Muscle layer of colon (tissue), 2 donors: ENCODE data around the gene CTBP2.

Source experiments
- H3K27ac ChIP-seq: one replicate; pipeline ENCODE4 v1.7.0; 2013; ENCODE audit warnings: low read depth, mild to moderate bottlenecking, low read length, moderate library complexity
- H3K27me3 ChIP-seq, 2 donors: one replicate each; pipeline ENCODE4 v1.7.0; 2013; ENCODE audit warnings: low read length in 2 of 2, mild to moderate bottlenecking in 2 of 2; ENCODE audit not compliant: insufficient read depth in 2 of 2, control insufficient read depth in 1 of 2
- H3K36me3 ChIP-seq: one replicate; pipeline ENCODE4 v1.7.0; 2013; ENCODE audit warnings: mild to moderate bottlenecking, low read length; ENCODE audit not compliant: insufficient read depth
- H3K4me1 ChIP-seq: one replicate; pipeline ENCODE4 v1.7.0; 2013; ENCODE audit warnings: mild to moderate bottlenecking, low read length; ENCODE audit not compliant: insufficient read depth
- H3K4me3 ChIP-seq, 2 donors: one replicate each; pipeline ENCODE4 v1.7.0; 2013; ENCODE audit warnings: low read length in 2 of 2, low read depth in 1 of 2, mild to moderate bottlenecking in 1 of 2, moderate library complexity in 1 of 2
- H3K9ac ChIP-seq: one replicate; pipeline ENCODE4 v1.7.0; 2013; ENCODE audit warnings: low read length
- H3K9me3 ChIP-seq: one replicate; pipeline ENCODE4 v1.7.0; 2013; ENCODE audit warnings: mild to moderate bottlenecking, low read length
- donor health status: abdominal sarcoma.
- donor health status: Adenocarcinoma of cecum.

Gene CTBP2

GRCh38 chr10:124985162-124985561 lies 175.2 kb downstream of the CTBP2 start:
- Histone ChIP-seq H3K27ac (no peak overlapping the region), H3K4me3 (no peak overlapping the region), H3K4me1 (no peaks in the 10 kb centered on the region), H3K9ac (no peak overlapping the region), H3K36me3 (peaks cover 58% of the 10 kb centered on the region), H3K9me3 (no peaks in the 10 kb centered on the region), H3K27me3 (no peaks in the 10 kb centered on the region)

- no peak overlapping the region for H3K4me3 ChIP-seq
- no peak overlapping the region for H3K27ac ChIP-seq
- no peaks in the 10 kb centered on the region for H3K27me3 ChIP-seq
- H3K9ac ChIP-seq = no peak overlapping the region
- H3K9me3 ChIP-seq = no peaks in the 10 kb centered on the region
- no peaks in the 10 kb centered on the region for H3K4me1 ChIP-seq
- H3K36me3 ChIP-seq = peaks cover 53% of the 10 kb centered on the region
Observed at GRCh38 chr10:124984376-124984775, 176.0 kb downstream of the CTBP2 start.

- no peak overlapping the region for H3K27ac ChIP-seq
Observed at GRCh38 chr10:124983321-124983720, 177.0 kb downstream of the CTBP2 start.

GRCh38 chr10:124978376-124978725 lies 182.0 kb downstream of the CTBP2 start:
- H3K27ac ChIP-seq = no peak overlapping the region
- H3K9ac ChIP-seq = no peak overlapping the region

More at GRCh38 chr10:124983321-124983720, 177.0 kb downstream of the CTBP2 start:
- H3K4me1 ChIP-seq = peaks cover under 1% of the 10 kb centered on the region
- no peaks in the 10 kb centered on the region for H3K9me3 ChIP-seq
- no peak overlapping the region for H3K4me3 ChIP-seq
- no peak overlapping the region for H3K9ac ChIP-seq
- peaks cover 53% of the 10 kb centered on the region for H3K36me3 ChIP-seq
- no peaks in the 10 kb centered on the region for H3K27me3 ChIP-seq

GRCh38 chr10:124977648-124978375 lies 182.6 kb downstream of the CTBP2 start:
- peaks cover 17% of the 10 kb centered on the region for H3K36me3 ChIP-seq
- no peaks in the 10 kb centered on the region for H3K27me3 ChIP-seq
- no peak overlapping the region for H3K4me3 ChIP-seq
- no peaks in the 10 kb centered on the region for H3K9me3 ChIP-seq
- H3K9ac ChIP-seq = no peak overlapping the region
- H3K27ac ChIP-seq = no peak overlapping the region
- H3K4me1 ChIP-seq = peaks cover 7% of the 10 kb centered on the region

More at GRCh38 chr10:124978376-124978725, 182.0 kb downstream of the CTBP2 start:
- H3K9me3 ChIP-seq = no peaks in the 10 kb centered on the region
- H3K36me3 ChIP-seq = peaks cover 21% of the 10 kb centered on the region
- H3K27me3 ChIP-seq = no peaks in the 10 kb centered on the region
- no peak overlapping the region for H3K4me3 ChIP-seq
- peaks cover 7% of the 10 kb centered on the region for H3K4me1 ChIP-seq

GRCh38 chr10:124977161-124977560 lies 183.2 kb downstream of the CTBP2 start:
- Histone ChIP-seq H3K27me3 (no peaks in the 10 kb centered on the region), H3K4me1 (peaks cover 7% of the 10 kb centered on the region), H3K9me3 (no peaks in the 10 kb centered on the region), H3K36me3 (peaks cover 16% of the 10 kb centered on the region), H3K27ac (no peak overlapping the region), H3K9ac (no peak overlapping the region), H3K4me3 (no peak overlapping the region)

- no peak overlapping the region for H3K4me3 ChIP-seq
- no peak overlapping the region for H3K9ac ChIP-seq
- H3K36me3 ChIP-seq = peaks cover 10% of the 10 kb centered on the region
- peaks cover 16% of the 10 kb centered on the region for H3K4me1 ChIP-seq
- H3K27me3 ChIP-seq = no peaks in the 10 kb centered on the region
- H3K9me3 ChIP-seq = no peaks in the 10 kb centered on the region
- no peak overlapping the region for H3K27ac ChIP-seq
Observed at GRCh38 chr10:124975977-124976514, 184.3 kb downstream of the CTBP2 start.

GRCh38 chr10:124974131-124974530 lies 186.2 kb downstream of the CTBP2 start:
- Histone ChIP-seq H3K27me3 (no peaks in the 10 kb centered on the region), H3K36me3 (peaks cover 10% of the 10 kb centered on the region), H3K27ac (no peak overlapping the region), H3K4me3 (no peak overlapping the region), H3K4me1 (peaks cover 25% of the 10 kb centered on the region), H3K9ac (no peak overlapping the region), H3K9me3 (no peaks in the 10 kb centered on the region)

- Histone ChIP-seq H3K36me3 (peaks cover 13% of the 10 kb centered on the region), H3K27ac (no peak overlapping the region), H3K27me3 (no peaks in the 10 kb centered on the region), H3K9me3 (no peaks in the 10 kb centered on the region), H3K4me1 (peaks cover 17% of the 10 kb centered on the region), H3K9ac (no peak overlapping the region), H3K4me3 (no peak overlapping the region)
Observed at GRCh38 chr10:124972637-124973036, 187.7 kb downstream of the CTBP2 start.

GRCh38 chr10:124971276-124971675 lies 189.1 kb downstream of the CTBP2 start:
- no peak overlapping the region for H3K27ac ChIP-seq
- no peak overlapping the region for H3K9ac ChIP-seq
- H3K36me3 ChIP-seq = peaks cover 27% of the 10 kb centered on the region
- H3K4me3 ChIP-seq = no peak overlapping the region
- peaks cover 17% of the 10 kb centered on the region for H3K4me1 ChIP-seq
- no peaks in the 10 kb centered on the region for H3K27me3 ChIP-seq
- H3K9me3 ChIP-seq = no peaks in the 10 kb centered on the region

GRCh38 chr10:124967255-124967654 lies 193.1 kb downstream of the CTBP2 start:
- Histone ChIP-seq H3K27me3 (no peaks in the 10 kb centered on the region), H3K36me3 (peaks cover 21% of the 10 kb centered on the region), H3K4me3 (no peak overlapping the region), H3K9ac (no peak overlapping the region), H3K27ac (no peak overlapping the region), H3K4me1 (peaks cover 18% of the 10 kb centered on the region), H3K9me3 (no peaks in the 10 kb centered on the region)

- Histone ChIP-seq H3K36me3 (peaks cover 21% of the 10 kb centered on the region), H3K27ac (no peak overlapping the region), H3K9ac (no peak overlapping the region), H3K9me3 (no peaks in the 10 kb centered on the region), H3K4me3 (no peak overlapping the region), H3K27me3 (no peaks in the 10 kb centered on the region), H3K4me1 (peaks cover 11% of the 10 kb centered on the region)
Observed at GRCh38 chr10:124966008-124966407, 194.4 kb downstream of the CTBP2 start.
